ENCODE results near the gene KCNIP4.

Gene KCNIP4

GRCh38 chr4:20889901-20890300, 1058.7 kb downstream of the KCNIP4 start:
- Histone ChIP-seq H3F3A (ENCODE audit: low read depth) (no peaks in the 10 kb centered on the region), H4K20me1 (ENCODE audit: insufficient read depth, low read length, poor library complexity, severe bottlenecking) (no peaks in the 10 kb centered on the region), H3K9me2 (replicated peaks; ENCODE audit: low read depth, low read length) (no peaks in the 10 kb centered on the region), H3K9ac (ENCODE audit: low read depth, low read length, poor library complexity, severe bottlenecking) (no peak overlapping the region), H2AFZ (ENCODE audit: low read length) (no peak overlapping the region), H3K27me3 (ENCODE audit: insufficient read depth, low read length, poor library complexity, severe bottlenecking) (no peaks in the 10 kb centered on the region), H3K79me2 (ENCODE audit: insufficient read depth, low read length) (no peaks in the 10 kb centered on the region), H3K4me1 (ENCODE audit: insufficient read depth, low read length, poor library complexity, severe bottlenecking) (no peaks in the 10 kb centered on the region), H3K4me2 (ENCODE audit: low read depth, low read length, poor library complexity, severe bottlenecking) (no peak overlapping the region), H3K9me3 (ENCODE audit: insufficient read depth, low read depth, low read length) (no peaks in the 10 kb centered on the region), H3K36me3 (ENCODE audit: insufficient read depth, low read length) (no peaks in the 10 kb centered on the region), H3K4me3 (ENCODE audit: low read length, poor library complexity, severe bottlenecking) (no peak overlapping the region)
- TF ChIP-seq EZH2phosphoT487 (IDR thresholded peaks at IDR 0.05; ENCODE audit: borderline replicate concordance), result no peak
- TF ChIP-seq CTCF (conservative IDR thresholded peaks at IDR 0.05; ENCODE audit: low read length), result no peak

GRCh38 chr4:20883677-20884076, 1064.9 kb downstream of the KCNIP4 start:
- H3K9ac ChIP-seq (ENCODE audit: low read depth, low read length, poor library complexity, severe bottlenecking), result no peak overlapping the region
- H2AFZ ChIP-seq (ENCODE audit: low read length), result no peak overlapping the region
- no peaks in the 10 kb centered on the region for H3K4me1 ChIP-seq (ENCODE audit: insufficient read depth, low read length, poor library complexity, severe bottlenecking)
- H3K9me3 ChIP-seq (ENCODE audit: insufficient read depth, low read depth, low read length), result no peaks in the 10 kb centered on the region
- H3K4me2 ChIP-seq (ENCODE audit: low read depth, low read length, poor library complexity, severe bottlenecking), result no peak overlapping the region
- TF ChIP-seq EZH2phosphoT487 (IDR thresholded peaks at IDR 0.05; ENCODE audit: borderline replicate concordance) (no peak), CTCF (conservative IDR thresholded peaks at IDR 0.05; ENCODE audit: low read length) (no peak)
- H3K9me2 ChIP-seq (replicated peaks; ENCODE audit: low read depth, low read length), result no peaks in the 10 kb centered on the region
- H3F3A ChIP-seq (ENCODE audit: low read depth), result no peaks in the 10 kb centered on the region
- no peaks in the 10 kb centered on the region for H3K79me2 ChIP-seq (ENCODE audit: insufficient read depth, low read length)
- H3K4me3 ChIP-seq (ENCODE audit: low read length, poor library complexity, severe bottlenecking), result no peak overlapping the region
- H4K20me1 ChIP-seq (ENCODE audit: insufficient read depth, low read length, poor library complexity, severe bottlenecking), result no peaks in the 10 kb centered on the region
- no peaks in the 10 kb centered on the region for H3K27me3 ChIP-seq (ENCODE audit: insufficient read depth, low read length, poor library complexity, severe bottlenecking)
- H3K36me3 ChIP-seq (ENCODE audit: insufficient read depth, low read length), result no peaks in the 10 kb centered on the region

DNA sequence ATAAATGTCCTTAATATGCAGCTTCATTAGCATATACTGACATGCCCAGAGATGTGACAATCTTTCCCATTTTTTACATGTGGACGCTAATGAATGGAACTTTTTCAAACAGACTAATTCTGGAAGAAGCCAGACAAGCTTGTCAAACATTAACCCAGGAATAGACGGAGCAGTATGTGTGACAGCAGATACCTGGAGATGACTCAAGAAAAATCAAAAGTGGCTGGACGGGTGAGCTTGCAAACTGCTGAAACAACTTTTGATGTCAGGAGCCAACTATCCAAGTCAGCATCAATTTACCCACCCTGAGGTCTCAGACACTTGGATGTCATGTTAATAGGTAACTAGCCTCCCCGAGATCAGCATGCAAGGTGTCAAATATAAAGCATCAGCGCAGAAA, 1065.3 kb downstream of the KCNIP4 start:
- Histone ChIP-seq H3K27me3 (ENCODE audit: insufficient read depth, low read length, poor library complexity, severe bottlenecking) (no peaks in the 10 kb centered on the region), H2AFZ (ENCODE audit: low read length) (no peak overlapping the region), H3K36me3 (ENCODE audit: insufficient read depth, low read length) (no peaks in the 10 kb centered on the region), H3K9me3 (ENCODE audit: insufficient read depth, low read depth, low read length) (no peaks in the 10 kb centered on the region), H3K4me3 (ENCODE audit: low read length, poor library complexity, severe bottlenecking) (no peak overlapping the region), H3K4me1 (ENCODE audit: insufficient read depth, low read length, poor library complexity, severe bottlenecking) (no peaks in the 10 kb centered on the region), H3F3A (ENCODE audit: low read depth) (no peaks in the 10 kb centered on the region), H3K4me2 (ENCODE audit: low read depth, low read length, poor library complexity, severe bottlenecking) (no peak overlapping the region), H3K9ac (ENCODE audit: low read depth, low read length, poor library complexity, severe bottlenecking) (no peak overlapping the region), H3K9me2 (replicated peaks; ENCODE audit: low read depth, low read length) (no peaks in the 10 kb centered on the region), H3K79me2 (ENCODE audit: insufficient read depth, low read length) (no peaks in the 10 kb centered on the region), H4K20me1 (ENCODE audit: insufficient read depth, low read length, poor library complexity, severe bottlenecking) (no peaks in the 10 kb centered on the region)
- TF ChIP-seq EZH2phosphoT487 (IDR thresholded peaks at IDR 0.05; ENCODE audit: borderline replicate concordance), result no peak
- TF ChIP-seq CTCF (conservative IDR thresholded peaks at IDR 0.05; ENCODE audit: low read length), result no peak
